Omental fat pad (tissue), 4 donors: ENCODE data around the gene SCAPER. TPM values are rescaled to one million over a fixed set of nuclear protein-coding genes. Genes with fewer than 3 reads are reported as not detected.
"Not testable (repeated sequence)": the region's sequence is repeated elsewhere in the genome, so short reads cannot be mapped to it uniquely, and the experiment has no call there.

ENCODE experiments used
- ATAC-seq: fragments of 150-250 bp; one replicate; pipeline ENCODE4 v1.9.1; 2016; ENCODE audit warnings: mild to moderate bottlenecking, moderate library complexity; ENCODE audit not compliant: low FRiP score
- DNase-seq: peaks from one replicate; pipeline ENCODE4 v3.0.0-alpha.2; 2019; ENCODE audit warnings: low spot score
- total RNA-seq, 4 donors: library from RNA; depleted of rRNA; stranded (reverse); fragments of >200 nt; gene quantifications; one replicate each; pipeline ENCODE4 v1.1.0, GENCODE V29; 2016
- TF ChIP-seq, protein P1 (sequence below), 3 donors: fragments of 450-650 bp; IDR thresholded peaks; one replicate each; pipeline ENCODE4 v1.5.1; 2016 to 2017; ENCODE audit warnings: antibody characterized with exemption in 3 of 3, mild to moderate bottlenecking in 3 of 3, moderate library complexity in 2 of 3

SCAPER gene
- total RNA-seq, 4 donors from 2014 or later, result 11.2 to 33.4 (median 22.6) TPM

DNA sequence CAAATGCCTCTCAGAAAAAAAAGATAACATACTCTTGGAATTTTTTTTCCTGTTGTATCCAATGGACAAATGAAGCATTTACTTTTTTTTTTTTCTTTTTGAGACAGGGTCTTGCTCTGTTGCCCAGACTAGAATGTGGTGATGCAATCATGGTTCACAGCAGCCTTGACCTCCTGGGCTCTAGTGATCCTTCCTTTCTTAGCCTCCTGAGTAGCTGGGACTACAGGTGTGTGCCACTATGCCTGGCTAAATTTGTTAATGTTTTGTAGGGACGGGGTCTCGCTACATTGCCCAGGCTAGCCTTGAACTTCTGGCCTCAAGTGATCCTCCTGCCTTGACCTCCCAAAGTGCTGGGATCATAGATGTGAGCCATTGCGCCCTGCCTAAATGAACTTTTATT lies 401.3 kb downstream of the SCAPER start:
- DNase-seq (no peak), ATAC-seq (no peak)
- TF ChIP-seq, protein P1, sequence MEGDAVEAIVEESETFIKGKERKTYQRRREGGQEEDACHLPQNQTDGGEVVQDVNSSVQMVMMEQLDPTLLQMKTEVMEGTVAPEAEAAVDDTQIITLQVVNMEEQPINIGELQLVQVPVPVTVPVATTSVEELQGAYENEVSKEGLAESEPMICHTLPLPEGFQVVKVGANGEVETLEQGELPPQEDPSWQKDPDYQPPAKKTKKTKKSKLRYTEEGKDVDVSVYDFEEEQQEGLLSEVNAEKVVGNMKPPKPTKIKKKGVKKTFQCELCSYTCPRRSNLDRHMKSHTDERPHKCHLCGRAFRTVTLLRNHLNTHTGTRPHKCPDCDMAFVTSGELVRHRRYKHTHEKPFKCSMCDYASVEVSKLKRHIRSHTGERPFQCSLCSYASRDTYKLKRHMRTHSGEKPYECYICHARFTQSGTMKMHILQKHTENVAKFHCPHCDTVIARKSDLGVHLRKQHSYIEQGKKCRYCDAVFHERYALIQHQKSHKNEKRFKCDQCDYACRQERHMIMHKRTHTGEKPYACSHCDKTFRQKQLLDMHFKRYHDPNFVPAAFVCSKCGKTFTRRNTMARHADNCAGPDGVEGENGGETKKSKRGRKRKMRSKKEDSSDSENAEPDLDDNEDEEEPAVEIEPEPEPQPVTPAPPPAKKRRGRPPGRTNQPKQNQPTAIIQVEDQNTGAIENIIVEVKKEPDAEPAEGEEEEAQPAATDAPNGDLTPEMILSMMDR (IDR thresholded peaks at IDR 0.05), result no peak

DNA sequence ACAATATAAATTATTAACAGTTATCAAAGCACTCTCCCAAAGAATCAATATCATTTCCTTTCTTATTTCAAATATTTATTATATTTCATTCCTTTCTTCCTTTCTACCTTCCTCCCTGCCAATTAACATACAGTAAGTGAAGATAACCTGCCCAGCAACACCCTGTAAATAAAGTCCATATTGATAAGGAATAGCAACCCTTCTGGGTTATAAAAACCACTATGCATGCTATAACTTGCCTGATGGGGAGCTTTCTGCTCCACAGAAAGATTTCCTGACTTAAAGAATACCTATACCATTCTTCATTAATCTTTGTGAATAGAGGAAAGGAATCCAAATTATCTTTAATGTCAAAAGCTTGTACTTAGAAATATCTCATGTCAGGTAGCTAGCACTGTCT lies 402.0 kb downstream of the SCAPER start:
- TF ChIP-seq, protein P1 (IDR thresholded peaks at IDR 0.05), result no peak
- ATAC-seq, result no peak
- DNase-seq, result no peak

DNA sequence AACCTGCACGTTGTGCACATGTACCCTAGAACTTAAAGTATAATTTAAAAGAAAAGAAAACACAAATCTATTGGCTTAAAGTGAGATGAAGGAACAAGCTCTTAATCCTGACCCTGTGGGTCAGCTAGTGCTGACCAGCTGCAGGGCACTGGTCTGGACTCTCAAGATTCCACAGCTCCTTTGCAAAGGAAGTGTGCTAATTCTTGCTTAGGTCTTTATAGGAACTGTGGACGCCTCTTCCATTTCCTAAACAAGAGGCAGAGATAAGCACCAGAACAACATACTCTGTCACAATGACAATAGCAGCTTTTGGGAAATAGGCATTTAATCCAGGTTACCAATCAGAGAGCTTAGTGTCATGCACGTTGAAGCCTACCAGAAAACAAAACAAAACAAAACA lies 402.5 kb downstream of the SCAPER start:
- TF ChIP-seq, protein P1 (IDR thresholded peaks at IDR 0.05), result no peak
- DNase-seq (no peak), ATAC-seq (no peak)

DNA sequence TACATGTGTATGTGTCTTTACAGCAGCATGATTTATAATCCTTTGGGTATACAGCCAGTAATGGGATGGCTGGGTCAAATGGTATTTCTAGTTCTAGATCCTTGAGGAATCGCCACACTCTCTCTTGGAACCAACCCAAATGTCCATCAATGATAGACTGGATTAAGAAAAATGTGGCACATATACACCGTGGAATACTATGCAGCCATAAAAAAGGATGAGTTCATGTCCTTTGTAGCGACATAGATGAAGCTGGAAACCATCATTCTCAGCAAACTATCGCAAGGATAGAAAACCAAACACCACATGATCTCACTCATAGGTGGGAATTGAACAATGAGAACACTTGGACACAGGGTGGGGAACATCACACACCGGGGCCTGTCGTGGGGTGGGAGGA lies 403.0 kb downstream of the SCAPER start:
- DNase-seq, ATAC-seq: not testable (repeated sequence)

DNA sequence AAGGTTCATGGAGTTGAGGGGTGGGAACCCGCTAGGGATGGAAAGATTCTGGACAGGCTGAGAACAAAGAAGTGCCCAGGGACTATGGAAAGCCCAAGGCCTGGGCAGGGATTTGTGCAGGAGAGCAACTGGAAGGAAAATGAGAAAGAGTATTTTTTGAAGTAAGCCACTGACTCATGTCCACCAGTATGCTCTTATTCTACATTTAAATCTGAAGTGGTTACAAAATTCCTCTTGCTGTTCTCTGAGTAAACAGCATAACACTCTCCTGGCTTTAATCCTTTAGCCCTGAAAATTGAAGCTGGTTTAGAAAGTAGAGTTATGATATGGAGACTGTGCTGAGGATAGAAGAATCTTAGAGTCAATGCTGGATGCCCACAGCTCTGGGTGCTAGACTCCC lies 403.4 kb downstream of the SCAPER start:
- DNase-seq (no peak), ATAC-seq (no peak)

DNA sequence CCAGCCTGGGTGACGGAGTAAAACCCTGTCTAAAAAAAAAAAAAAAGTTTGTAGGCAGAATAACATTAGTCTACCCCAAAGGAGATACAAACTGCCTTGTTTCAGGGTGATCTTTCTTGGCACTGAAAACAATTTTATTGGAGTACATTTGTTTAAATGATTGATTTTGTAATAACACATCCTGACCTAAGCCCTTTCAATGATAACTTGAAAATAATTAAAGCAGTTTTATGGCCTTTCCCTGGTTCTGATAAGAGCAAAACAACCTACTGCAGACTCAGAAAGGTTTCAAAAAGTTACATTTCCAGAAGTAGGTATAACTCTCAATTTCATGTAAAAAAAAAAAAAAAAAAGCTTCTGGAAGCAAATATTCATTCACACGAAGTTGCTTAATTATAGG lies 404.1 kb downstream of the SCAPER start:
- TF ChIP-seq, protein P1 (IDR thresholded peaks at IDR 0.05), result no peak
- no peak for DNase-seq

More for the DNA sequence above, 403.4 kb downstream of the SCAPER start:
- TF ChIP-seq, protein P1 (IDR thresholded peaks at IDR 0.05), result no peak

DNA sequence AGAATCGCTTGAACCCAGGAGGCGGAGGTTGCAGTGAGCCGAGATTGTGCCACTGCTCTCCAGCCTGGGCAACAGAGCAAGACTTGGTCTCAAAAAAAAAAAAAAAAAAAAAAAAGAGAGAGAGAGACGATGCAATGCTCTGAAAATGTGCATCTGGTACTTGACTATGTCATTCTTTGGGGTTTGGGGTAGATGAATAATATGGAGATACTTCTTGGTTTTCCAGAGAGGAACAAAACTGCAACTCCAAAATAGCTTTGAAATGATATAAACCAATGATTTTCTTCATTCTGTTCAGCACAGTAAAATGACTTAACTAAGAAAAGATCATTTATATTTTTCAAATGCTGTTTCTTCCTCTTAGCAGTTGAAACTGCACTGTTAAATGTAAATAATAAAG lies 409.7 kb downstream of the SCAPER start:
- DNase-seq (no peak), ATAC-seq (no peak)
- TF ChIP-seq, protein P1 (IDR thresholded peaks at IDR 0.05), result no peak

More for the DNA sequence above, 404.1 kb downstream of the SCAPER start:
- ATAC-seq, result no peak

DNA sequence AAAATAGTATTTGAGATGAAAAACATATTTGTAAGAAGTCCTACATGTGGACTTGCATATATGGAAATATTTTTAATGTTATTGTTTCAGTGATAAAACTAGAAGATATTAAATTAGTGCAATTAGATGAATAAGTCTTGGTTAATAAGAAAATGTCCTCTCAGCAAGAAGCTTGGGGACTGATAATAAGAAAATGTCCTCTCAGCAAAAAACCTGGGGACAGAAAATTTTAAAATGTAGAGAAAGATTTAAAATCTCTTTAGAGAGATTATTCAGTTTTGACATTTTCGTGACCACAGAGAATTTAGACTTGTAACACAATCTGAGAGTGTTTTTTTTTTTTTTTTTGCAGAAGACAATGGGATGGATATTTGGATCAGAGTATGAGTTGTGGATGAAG lies 412.6 kb downstream of the SCAPER start:
- ATAC-seq, result no peak
- DNase-seq, result no peak
- TF ChIP-seq, protein P1 (IDR thresholded peaks at IDR 0.05), result no peak
